GM21737 (cell line): ENCODE data around the gene CEP43.

Experiments used
- ATAC-seq: cut with Tn5 transposase; IDR thresholded peaks from one replicate; pipeline ENCODE4 v1.9.1; 2021; ENCODE audit warnings: mild to moderate bottlenecking, moderate library complexity; ENCODE audit not compliant: unreplicated experiment

Gene CEP43

GRCh38 chr6:166999145-166999883, at the start of gene CEP43:
Gene CEP43, plus strand, starts transcription at chr6:166999397. Its CDS starts 16 bp downstream, at chr6:166999413.
- peak; percentile 88 for ATAC-seq

- ATAC-seq, result no peak
Observed at GRCh38 chr6:166949528-166950442, 49.4 kb upstream of the CEP43 start.

GRCh38 chr6:166950443-166950821, 48.8 kb upstream of the CEP43 start:
- peak; percentile 37 for ATAC-seq

- peak; percentile 89 for ATAC-seq
Observed at GRCh38 chr6:166950892-166951669, 48.1 kb upstream of the CEP43 start.

GRCh38 chr6:166951670-166952060, 47.5 kb upstream of the CEP43 start:
- no peak for ATAC-seq

GRCh38 chr6:166952121-166952520, 47.1 kb upstream of the CEP43 start:
- ATAC-seq, result no peak

GRCh38 chr6:166952567-166953486, 46.4 kb upstream of the CEP43 start:
- ATAC-seq, result no peak

GRCh38 chr6:166954118-166954713, 45.0 kb upstream of the CEP43 start:
- no peak for ATAC-seq

GRCh38 chr6:166955121-166955864, 43.9 kb upstream of the CEP43 start:
- no peak for ATAC-seq

GRCh38 chr6:166955865-166956443, 43.2 kb upstream of the CEP43 start:
- peak; percentile 0 for ATAC-seq

GRCh38 chr6:166956444-166957086, 42.6 kb upstream of the CEP43 start, which contains the start of gene RNASET2:
Gene RNASET2, minus strand, starts transcription at chr6:166956550. Its CDS starts 368 bp downstream, at chr6:166956182.
- peak; percentile 56 for ATAC-seq

- ATAC-seq, result peak; percentile 41
Observed at GRCh38 chr6:166957087-166957804, 42.0 kb upstream of the CEP43 start.

GRCh38 chr6:166957805-166958076, 41.5 kb upstream of the CEP43 start:
- ATAC-seq, result no peak

GRCh38 chr6:166958926-166959861, 40.0 kb upstream of the CEP43 start:
- ATAC-seq, result peak; percentile 22

- ATAC-seq, result no peak
Observed at GRCh38 chr6:166959911-166960608, 39.1 kb upstream of the CEP43 start.

- ATAC-seq, result no peak
Observed at GRCh38 chr6:166960609-166960978, 38.6 kb upstream of the CEP43 start.
